PC-3 (cell line): ENCODE data around the gene PADI3.

Experiments used
- CTCF ChIP-seq: fragments of 300-600 bp; sonication (generic); conservative IDR thresholded peaks from 2 replicates; pipeline ENCODE4 v1.5.1; 2017; ENCODE audit warnings: antibody characterized with exemption, low read depth, mild to moderate bottlenecking, low read length
- EZH2phosphoT487 ChIP-seq: fragments of 300-600 bp; sonication (generic); IDR thresholded peaks from 2 replicates; pipeline ENCODE4 v1.6.1; 2018; ENCODE audit warnings: mild to moderate bottlenecking, antibody characterized with exemption, low read length, borderline replicate concordance

- TF ChIP-seq CTCF (no peak), EZH2phosphoT487 (no peak)
Observed at GRCh38 chr1:17301767-17302166, 52.9 kb downstream of the PADI3 start.
